OCI-LY1 (cell line): Measurements from ENCODE around the gene SLC30A9.

Experiments
- H2AFZ ChIP-seq: fragments of 200-600 bp; sonication (generic), shearing (Covaris generic); 2 replicates; pipeline ENCODE4 v1.6.0; 2014; ENCODE audit warnings: antibody characterized with exemption, mild to moderate bottlenecking, low read length
- H3F3A ChIP-seq: fragments of 200-600 bp; sonication (generic), shearing (Covaris generic); 2 replicates; pipeline ENCODE4 v1.6.0; 2014; ENCODE audit warnings: mild to moderate bottlenecking, antibody characterized with exemption, low read length, moderate library complexity; ENCODE audit not compliant: insufficient read depth
- H3K27ac ChIP-seq: fragments of 200-600 bp; sonication (generic); 2 replicates; pipeline ENCODE4 v1.5.1; 2014; ENCODE audit warnings: low read length, mixed run types, mild to moderate bottlenecking, low read depth; ENCODE audit not compliant: poor library complexity, severe bottlenecking
- H3K27me3 ChIP-seq: fragments of 200-600 bp; sonication (generic); 2 replicates; pipeline ENCODE4 v1.6.0; 2014; ENCODE audit warnings: antibody characterized with exemption, mild to moderate bottlenecking, low read length, moderate library complexity; ENCODE audit not compliant: insufficient read depth
- H3K36me3 ChIP-seq: fragments of 200-600 bp; sonication (generic); 2 replicates; pipeline ENCODE4 v1.6.1; 2014; ENCODE audit warnings: mild to moderate bottlenecking, antibody characterized with exemption, low read length, moderate library complexity, mixed read lengths; ENCODE audit not compliant: insufficient read depth
- H3K4me1 ChIP-seq: fragments of 200-600 bp; sonication (generic); 2 replicates; pipeline ENCODE4 v1.5.1; 2014; ENCODE audit warnings: mild to moderate bottlenecking, low read length, moderate library complexity; ENCODE audit not compliant: insufficient read depth, severe bottlenecking
- H3K4me2 ChIP-seq: fragments of 200-600 bp; sonication (generic), shearing (Covaris generic); 2 replicates; pipeline ENCODE4 v1.6.1; 2014; ENCODE audit warnings: low read length
- H3K4me3 ChIP-seq: fragments of 200-600 bp; sonication (generic); 2 replicates; pipeline ENCODE4 v1.5.1; 2014; ENCODE audit warnings: low read length, low read depth, mild to moderate bottlenecking, mixed read lengths; ENCODE audit not compliant: poor library complexity, severe bottlenecking
- H3K79me2 ChIP-seq: fragments of 200-600 bp; shearing (Covaris generic); 2 replicates; pipeline ENCODE4 v1.6.1; 2016; ENCODE audit warnings: mixed run types, low read length, mixed read lengths; ENCODE audit not compliant: insufficient read depth
- H3K9ac ChIP-seq: fragments of 200-600 bp; sonication (generic), shearing (Covaris generic); 2 replicates; pipeline ENCODE4 v1.6.1; 2014; ENCODE audit warnings: mild to moderate bottlenecking, low read length, mixed read lengths
- H3K9me2 ChIP-seq: fragments of 200-600 bp; sonication (generic), shearing (Covaris generic); 2 replicates; pipeline ENCODE4 v1.6.1; 2014; ENCODE audit warnings: low read depth, mild to moderate bottlenecking, low read length, mixed read lengths
- H3K9me3 ChIP-seq: fragments of 200-600 bp; shearing (Covaris generic); 2 replicates; pipeline ENCODE4 v1.6.1; 2014; ENCODE audit warnings: low read length, mixed read lengths
- H4K20me1 ChIP-seq: fragments of 200-600 bp; sonication (generic), shearing (Covaris generic); 2 replicates; pipeline ENCODE4 v1.6.0; 2016; ENCODE audit warnings: mild to moderate bottlenecking, low read length; ENCODE audit not compliant: insufficient read depth
- CTCF ChIP-seq: fragments of 200-600 bp; sonication (generic), shearing (Covaris generic); IDR thresholded peaks from 2 replicates; pipeline ENCODE4 v1.5.1; 2017; ENCODE audit warnings: mild to moderate bottlenecking, antibody characterized with exemption, low read length, moderate library complexity, mixed read lengths
- EZH2 ChIP-seq: fragments of 200-600 bp; sonication (generic), shearing (Covaris generic); IDR thresholded peaks from 2 replicates; pipeline ENCODE4 v1.8.0; 2017; ENCODE audit warnings: borderline replicate concordance, mixed run types, mild to moderate bottlenecking, antibody characterized with exemption, low read length, moderate library complexity, mixed read lengths

The SLC30A9 gene

DNA sequence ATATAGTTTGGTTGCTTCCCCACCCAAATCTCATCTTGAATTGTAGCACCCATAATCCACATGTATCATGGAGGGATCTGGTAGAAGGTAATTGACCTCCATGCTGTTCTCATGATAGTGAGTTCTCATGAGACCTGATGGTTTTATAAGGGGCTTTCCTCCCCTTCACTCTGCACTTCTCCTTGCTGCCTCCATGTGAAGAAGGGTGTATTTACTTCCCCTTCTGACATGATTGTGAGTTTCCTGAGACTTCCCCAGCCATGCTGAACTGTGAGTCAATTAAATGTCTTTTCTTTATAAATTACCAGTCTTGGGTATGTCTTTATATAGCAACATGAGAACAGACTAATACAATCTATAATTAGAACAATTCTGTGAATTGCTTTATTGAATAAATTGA, 20.7 kb upstream of the SLC30A9 start:
- TF ChIP-seq CTCF (no peak), EZH2 (no peak)
- Histone ChIP-seq H3K79me2 (no peaks in the 10 kb centered on the region), H3K4me1 (no peaks in the 10 kb centered on the region), H3K9me3 (no peaks in the 10 kb centered on the region), H3K4me3 (no peak overlapping the region), H3K4me2 (no peak overlapping the region), H4K20me1 (no peaks in the 10 kb centered on the region), H3K27ac (no peak overlapping the region), H3F3A (no peaks in the 10 kb centered on the region), H2AFZ (no peak overlapping the region), H3K36me3 (no peaks in the 10 kb centered on the region), H3K9me2 (no peaks in the 10 kb centered on the region), H3K9ac (no peak overlapping the region), H3K27me3 (no peaks in the 10 kb centered on the region)

DNA sequence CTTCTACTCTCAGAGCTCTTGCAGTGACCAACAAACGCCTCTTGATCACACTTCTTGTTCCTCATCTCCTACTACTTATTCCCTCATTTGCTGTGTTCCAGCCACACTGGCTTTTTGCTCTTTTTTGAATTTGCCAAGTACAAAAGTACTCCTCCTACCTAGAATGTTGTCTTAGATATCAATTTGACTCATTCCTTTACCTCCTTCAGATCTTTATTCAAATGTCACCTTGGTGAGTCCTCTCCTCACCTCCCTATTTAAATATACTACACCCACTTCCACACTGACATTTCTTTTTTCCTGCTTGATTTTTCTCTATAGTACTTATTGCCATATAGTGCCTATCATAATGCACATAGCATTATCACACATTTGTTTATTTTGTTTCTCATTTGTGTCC, 15.0 kb upstream of the SLC30A9 start:
- no peak for TF ChIP-seq EZH2
- no peak for TF ChIP-seq CTCF
- no peak overlapping the region for H3K27ac ChIP-seq
- H3K27me3 ChIP-seq: no peaks in the 10 kb centered on the region
- no peaks in the 10 kb centered on the region for H3K36me3 ChIP-seq
- H4K20me1 ChIP-seq: no peaks in the 10 kb centered on the region
- no peak overlapping the region for H3K9ac ChIP-seq
- H3K79me2 ChIP-seq: no peaks in the 10 kb centered on the region
- H3K4me2 ChIP-seq: no peak overlapping the region
- H3K4me3 ChIP-seq: no peak overlapping the region
- H3K9me3 ChIP-seq: no peaks in the 10 kb centered on the region
- H2AFZ ChIP-seq: no peak overlapping the region
- H3K4me1 ChIP-seq: no peaks in the 10 kb centered on the region
- H3F3A ChIP-seq: no peaks in the 10 kb centered on the region
- H3K9me2 ChIP-seq: no peaks in the 10 kb centered on the region

DNA sequence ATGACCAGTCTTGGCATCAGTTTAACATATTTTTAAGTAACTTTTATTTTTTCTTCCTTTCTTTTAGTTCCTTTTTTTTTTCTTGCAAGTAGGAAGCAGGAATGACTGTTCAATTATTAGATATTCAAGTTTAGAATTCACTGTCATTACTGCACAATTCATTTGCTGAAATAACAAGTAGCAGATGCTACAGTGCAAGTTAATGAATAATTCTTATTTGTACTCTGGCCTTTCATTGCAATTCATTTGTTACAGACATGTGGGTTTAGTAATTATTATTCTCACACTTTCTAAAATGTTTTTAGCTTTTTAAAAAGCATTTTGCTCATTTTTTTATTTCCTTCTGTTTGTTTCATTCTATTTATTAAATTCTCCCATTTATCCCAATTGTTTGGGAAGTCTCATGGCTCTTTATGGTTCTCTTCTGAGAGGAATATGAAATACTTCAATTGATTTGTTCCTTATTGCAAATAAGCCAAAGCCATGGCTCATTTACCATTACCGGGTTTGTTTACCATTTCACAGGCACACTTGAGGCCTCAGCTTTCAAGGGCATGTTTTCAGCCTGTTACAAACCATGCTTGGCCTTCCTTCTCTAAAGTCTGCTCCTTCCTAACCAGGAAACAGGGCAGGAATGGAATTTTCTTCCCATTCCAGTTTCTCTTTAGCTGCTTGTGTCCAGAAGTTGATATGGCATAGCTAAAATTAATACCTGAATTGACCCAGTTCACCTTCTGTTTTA, 13.4 kb upstream of the SLC30A9 start:
- Histone ChIP-seq H4K20me1 (no peaks in the 10 kb centered on the region), H3K9ac (no peak overlapping the region), H3K9me3 (no peaks in the 10 kb centered on the region), H3K36me3 (no peaks in the 10 kb centered on the region), H3K4me3 (no peak overlapping the region), H3K9me2 (no peaks in the 10 kb centered on the region), H3K4me1 (no peaks in the 10 kb centered on the region), H2AFZ (no peak overlapping the region), H3K79me2 (no peaks in the 10 kb centered on the region), H3K4me2 (no peak overlapping the region), H3F3A (no peaks in the 10 kb centered on the region), H3K27me3 (no peaks in the 10 kb centered on the region), H3K27ac (no peak overlapping the region)
- TF ChIP-seq EZH2 (no peak), CTCF (no peak)
